OCI-LY3 (cell line): ENCODE measurements around the gene SLC27A1.

Experiments used
- CTCF ChIP-seq: fragments of 200-600, 300-600 bp; sonication (generic); IDR thresholded peaks from 2 replicates; pipeline ENCODE4 v1.5.1; 2014; ENCODE audit warnings: antibody characterized with exemption, low read length, low read depth
- EZH2phosphoT487 ChIP-seq: fragments of 200-600 bp; shearing (Covaris generic); IDR thresholded peaks from 2 replicates; pipeline ENCODE4 v1.6.1; 2018; ENCODE audit warnings: antibody characterized with exemption, mixed run types, low read depth

GRCh38 chr19:17554968-17555479 is 84.7 kb downstream of the SLC27A1 start:
- TF ChIP-seq CTCF: no peak
- no peak for TF ChIP-seq EZH2phosphoT487
